Keratinocyte (primary cell): Measurements from ENCODE around the gene SSH3. TPM values are rescaled to one million over a fixed set of nuclear protein-coding genes. Genes with fewer than 3 reads are reported as not detected.

ENCODE experiments used
- DNase-seq: peaks from one replicate; pipeline ENCODE4 v3.0.0-alpha.2; 2011; ENCODE audit warnings: low read depth, missing footprints, low spot score
- FAIRE-seq: peaks from 2 replicates; lab custom pipeline; 2011; peaks lifted over from hg19 to GRCh38; lab: Jason Lieb, UNC
- H2AFZ ChIP-seq: 2 replicates; pipeline ENCODE4 v1.6.0; 2012; ENCODE audit warnings: low read length, control low read depth, inconsistent platforms; ENCODE audit not compliant: control insufficient read depth
- H3K27ac ChIP-seq: 2 replicates; pipeline ENCODE4 v1.5.1; 2011; ENCODE audit warnings: low read length; ENCODE audit not compliant: control insufficient read depth, insufficient read depth
- H3K27me3 ChIP-seq: 3 replicates; pipeline ENCODE4 v1.6.0; 2011; ENCODE audit warnings: low read length; ENCODE audit not compliant: control insufficient read depth, insufficient read depth; ENCODE audit errors: extremely low read depth
- H3K36me3 ChIP-seq, 2 experiments: 2 replicates in 1 of 2; 3 replicates in 1 of 2; pipeline ENCODE4 v1.5.1; 2011; ENCODE audit warnings: low read length in 2 of 2, mild to moderate bottlenecking in 1 of 2; ENCODE audit not compliant: control insufficient read depth in 2 of 2, insufficient read depth in 2 of 2; ENCODE audit errors: extremely low read depth in 1 of 2
- H3K4me1 ChIP-seq: 3 replicates; pipeline ENCODE4 v1.5.1; 2011; ENCODE audit warnings: low read length; ENCODE audit not compliant: control insufficient read depth, insufficient read depth; ENCODE audit errors: extremely low read depth
- H3K4me2 ChIP-seq: 3 replicates; pipeline ENCODE4 v1.6.0; 2011; ENCODE audit warnings: low read depth, low read length; ENCODE audit not compliant: control insufficient read depth, insufficient read depth; ENCODE audit errors: extremely low read depth
- H3K4me3 ChIP-seq, 3 experiments: fragments of 200-600 bp in 1 of 3; sonication (generic) in 1 of 3; 2 replicates in 2 of 3; 3 replicates in 1 of 3; pipeline ENCODE4 v1.5.1; 2011 to 2016; ENCODE audit warnings: low read length in 3 of 3, mild to moderate bottlenecking in 3 of 3, control low read depth in 2 of 3, inconsistent platforms in 1 of 3, low read depth in 1 of 3, mixed read lengths in 1 of 3, mixed run types in 1 of 3, moderate library complexity in 1 of 3; ENCODE audit not compliant: control insufficient read depth in 2 of 3, insufficient read depth in 2 of 3; ENCODE audit errors: extremely low read depth in 1 of 3
- H3K79me2 ChIP-seq: 2 replicates; pipeline ENCODE4 v1.6.0; 2012; ENCODE audit warnings: low read length; ENCODE audit not compliant: control insufficient read depth, insufficient read depth
- H3K9ac ChIP-seq: 3 replicates; pipeline ENCODE4 v1.6.0; 2011; ENCODE audit warnings: low read length; ENCODE audit not compliant: control insufficient read depth, insufficient read depth; ENCODE audit errors: extremely low read depth
- H3K9me1 ChIP-seq: 3 replicates; pipeline ENCODE4 v1.6.0; 2011; ENCODE audit warnings: low read length; ENCODE audit not compliant: control insufficient read depth, insufficient read depth; ENCODE audit errors: extremely low read depth
- H3K9me3 ChIP-seq: 2 replicates; pipeline ENCODE4 v1.5.1; 2012; ENCODE audit warnings: low read depth, low read length; ENCODE audit not compliant: control insufficient read depth
- H4K20me1 ChIP-seq: 3 replicates; pipeline ENCODE4 v1.6.0; 2011; ENCODE audit warnings: low read length; ENCODE audit not compliant: control insufficient read depth, insufficient read depth; ENCODE audit errors: extremely low read depth
- EZH2 ChIP-seq: IDR thresholded peaks from one replicate; pipeline ENCODE4 v1.6.1; 2012; ENCODE audit warnings: inconsistent platforms, mild to moderate bottlenecking, low read length, moderate library complexity
- dilution Hi-C: fragments of 300-500 bp; cut with MboI; formaldehyde crosslinking; loops from one replicate; pipeline ENCODE4 v1.7.0; 2020; ENCODE audit warnings: low sequenced_read_pairs; ENCODE audit not compliant: extremely low pct_ligation_motif_present
- polyA plus RNA-seq, 5 experiments: library from polyadenylated mRNA; depleted of rRNA in 3 of 5; stranded (reverse) in 3 of 5; stranded (forward) in 1 of 5; unstranded in 1 of 5; fragments of >200 nt; gene quantifications; 1 replicate in 1 of 5; 2 replicates in 3 of 5; 3 replicates in 1 of 5; pipeline versions ENCODE4 v1.2.1 to v1.2.3, GENCODE V29; 2011 to 2012; ENCODE audit warnings: missing spikeins in 2 of 5, low read depth in 1 of 5, low replicate concordance in 1 of 5
- TF ChIP-seq, protein P1 (sequence below), 3 experiments: IDR thresholded peaks in 1 of 3; conservative IDR thresholded peaks in 1 of 3; optimal IDR thresholded peaks in 1 of 3; 2 replicates in 2 of 3; 3 replicates in 1 of 3; pipeline versions ENCODE3 to v1.5.1; 2011; ENCODE audit warnings: low read length in 3 of 3, mild to moderate bottlenecking in 3 of 3, moderate library complexity in 2 of 3, control low read depth in 1 of 3, inconsistent platforms in 1 of 3; ENCODE audit not compliant: insufficient read depth in 2 of 3; ENCODE audit errors: extremely low read depth in 1 of 3

SSH3 gene
- polyA plus RNA-seq, 1 donor (not counting 4 experiments of a cell fraction or from before 2014, with no cell fraction given), result 24.8 TPM

DNA sequence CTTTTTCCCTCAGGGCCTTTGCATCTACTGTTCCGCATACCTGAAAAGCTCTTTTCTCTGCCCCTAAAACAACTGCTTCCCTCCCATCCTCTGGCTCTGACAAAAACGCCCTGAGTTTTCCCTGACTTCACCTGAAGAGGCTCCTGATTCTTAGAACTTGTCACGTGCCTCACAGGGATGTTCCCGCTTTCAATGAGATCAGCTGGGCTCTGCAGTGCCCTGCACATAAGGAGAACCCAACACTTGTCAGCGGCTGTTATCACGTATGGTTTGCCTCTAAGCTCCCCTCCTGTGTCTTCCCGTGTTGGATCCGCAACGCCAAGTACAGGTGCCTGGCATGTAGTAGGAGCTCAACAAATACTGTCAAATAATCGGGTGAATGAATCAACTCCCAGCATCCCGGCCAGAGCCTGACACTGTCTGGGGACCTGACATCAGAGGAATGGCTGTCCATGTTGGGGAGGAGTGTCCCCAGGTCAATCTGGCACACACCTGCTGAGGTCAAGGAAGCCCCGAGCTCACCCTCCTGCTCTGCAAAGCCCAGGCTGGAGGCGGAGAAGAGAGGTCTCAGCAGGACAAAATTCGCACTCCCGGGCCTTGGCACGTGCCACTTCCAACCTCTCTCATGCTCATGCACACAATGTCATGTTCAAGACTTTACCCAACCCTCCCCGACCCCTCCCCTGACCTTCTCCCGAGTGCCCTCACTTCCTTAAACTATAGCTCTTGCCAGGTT lies 41.2 kb upstream of the SSH3 start:
- H3K4me1 ChIP-seq, result peaks cover 50% of the 10 kb centered on the region
- FAIRE-seq, result peak; percentile 55
- H3K9me1 ChIP-seq, result peaks cover 2% of the 10 kb centered on the region
- DNase-seq, result no peak
- TF ChIP-seq EZH2, result no peak
- TF ChIP-seq, protein P1, sequence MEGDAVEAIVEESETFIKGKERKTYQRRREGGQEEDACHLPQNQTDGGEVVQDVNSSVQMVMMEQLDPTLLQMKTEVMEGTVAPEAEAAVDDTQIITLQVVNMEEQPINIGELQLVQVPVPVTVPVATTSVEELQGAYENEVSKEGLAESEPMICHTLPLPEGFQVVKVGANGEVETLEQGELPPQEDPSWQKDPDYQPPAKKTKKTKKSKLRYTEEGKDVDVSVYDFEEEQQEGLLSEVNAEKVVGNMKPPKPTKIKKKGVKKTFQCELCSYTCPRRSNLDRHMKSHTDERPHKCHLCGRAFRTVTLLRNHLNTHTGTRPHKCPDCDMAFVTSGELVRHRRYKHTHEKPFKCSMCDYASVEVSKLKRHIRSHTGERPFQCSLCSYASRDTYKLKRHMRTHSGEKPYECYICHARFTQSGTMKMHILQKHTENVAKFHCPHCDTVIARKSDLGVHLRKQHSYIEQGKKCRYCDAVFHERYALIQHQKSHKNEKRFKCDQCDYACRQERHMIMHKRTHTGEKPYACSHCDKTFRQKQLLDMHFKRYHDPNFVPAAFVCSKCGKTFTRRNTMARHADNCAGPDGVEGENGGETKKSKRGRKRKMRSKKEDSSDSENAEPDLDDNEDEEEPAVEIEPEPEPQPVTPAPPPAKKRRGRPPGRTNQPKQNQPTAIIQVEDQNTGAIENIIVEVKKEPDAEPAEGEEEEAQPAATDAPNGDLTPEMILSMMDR (optimal IDR thresholded peaks at IDR 0.05 in 1 of 3, IDR thresholded peaks at IDR 0.05 in 1 of 3, conservative IDR thresholded peaks at IDR 0.05 in 1 of 3; ENCODE audit: extremely low read depth in 1 of 3, insufficient read depth in 2 of 3, low read length in 3 of 3), result no peak
- dilution Hi-C loops, result no loop called here
- peaks cover 5% of the 10 kb centered on the region for H3K79me2 ChIP-seq
- H3K27ac ChIP-seq, result no peak overlapping the region
- H3K27me3 ChIP-seq, result no peaks in the 10 kb centered on the region
- peak overlapping the region; percentile 89 for H3K4me2 ChIP-seq
- no peaks in the 10 kb centered on the region for H3K36me3 ChIP-seq
- H4K20me1 ChIP-seq, result no peaks in the 10 kb centered on the region
- no peaks in the 10 kb centered on the region for H3K9me3 ChIP-seq
- H3K9ac ChIP-seq, result peak overlapping the region; percentile 33
- peak overlapping the region; percentile 78 for H2AFZ ChIP-seq
- H3K4me3 ChIP-seq, result peak overlapping the region in 2 of 3 experiments; percentile 10 to 34

DNA sequence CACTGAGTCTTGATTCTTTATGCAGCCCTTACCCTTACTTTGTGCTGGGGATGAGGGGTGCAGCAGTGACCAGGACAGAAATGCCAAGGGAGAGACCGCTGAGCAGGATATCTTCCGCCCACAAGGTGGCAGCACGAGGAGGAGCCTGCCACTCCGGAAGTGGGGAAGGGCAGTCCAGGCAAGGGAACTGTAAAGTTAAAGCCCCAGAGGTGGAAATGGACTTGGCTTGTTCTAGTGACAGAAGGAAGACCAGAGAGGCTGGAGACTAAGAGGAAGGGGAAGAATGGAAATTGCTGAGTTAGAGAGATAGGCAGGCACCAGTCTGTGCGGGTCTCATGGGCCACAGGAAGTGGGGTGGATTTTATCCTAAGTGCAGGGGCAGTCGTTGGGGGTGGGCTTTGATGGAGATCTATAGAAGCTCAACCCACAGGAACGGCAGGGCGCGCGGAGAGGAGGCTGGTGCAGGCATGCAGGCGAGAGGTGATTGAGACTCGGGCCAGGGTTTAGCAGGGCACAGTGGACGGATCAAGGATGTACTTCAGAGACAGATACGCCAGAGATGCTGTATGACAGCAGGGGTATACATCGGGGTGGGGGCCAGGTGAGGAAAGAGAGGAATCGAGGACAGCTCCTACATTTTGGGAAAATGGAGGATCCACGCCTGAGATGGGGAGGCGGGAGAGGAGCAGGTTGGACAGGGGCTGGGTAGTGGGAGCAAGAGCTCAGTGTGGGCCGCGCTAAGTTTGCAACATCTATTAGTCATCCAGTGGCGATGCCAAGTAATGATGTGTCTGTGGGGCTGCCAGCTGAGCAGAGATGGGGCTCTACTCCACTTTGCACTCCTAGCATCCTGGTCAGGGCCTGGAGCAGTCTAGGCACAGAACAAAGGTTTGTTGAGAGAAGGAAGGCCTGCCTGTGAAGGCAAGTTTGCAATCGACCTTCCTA lies 40.3 kb upstream of the SSH3 start:
- Histone ChIP-seq H3K27me3 (no peaks in the 10 kb centered on the region), H3K4me3 (peak overlapping the region in 1 of 3 experiments; percentile 2), H3K27ac (peak overlapping the region; percentile 47), H3K9me3 (no peaks in the 10 kb centered on the region), H2AFZ (peak overlapping the region; percentile 81), H3K36me3 (peaks cover under 1% of the 10 kb centered on the region in 2 experiments), H3K79me2 (peaks cover 13% of the 10 kb centered on the region), H3K4me1 (peaks cover 59% of the 10 kb centered on the region), H3K9me1 (peaks cover 2% of the 10 kb centered on the region), H3K4me2 (peak overlapping the region; percentile 49), H4K20me1 (no peaks in the 10 kb centered on the region), H3K9ac (no peak overlapping the region)
- dilution Hi-C loops, result no loop called here
- FAIRE-seq (peak; percentile 46), DNase-seq (no peak)
- no peak for TF ChIP-seq EZH2
- TF ChIP-seq, protein P1 (optimal IDR thresholded peaks at IDR 0.05 in 1 of 3, IDR thresholded peaks at IDR 0.05 in 1 of 3, conservative IDR thresholded peaks at IDR 0.05 in 1 of 3; ENCODE audit: extremely low read depth in 1 of 3, insufficient read depth in 2 of 3, low read length in 3 of 3), result peak in 2 of 3 experiments; percentile 85 to 97
